Measurements from ENCODE around the gene PCLO. TPM values are rescaled to one million over a fixed set of nuclear protein-coding genes. Genes with fewer than 3 reads are reported as not detected.

The PCLO gene
- total RNA-seq, 1 donor from 2014 or later = 6.7 TPM

- no peak for TF ChIP-seq CTCF (conservative IDR thresholded peaks at IDR 0.05)
- peaks cover 4% of the 10 kb centered on the region for H3K4me1 Mint-ChIP-seq (ENCODE audit: unreplicated experiment)
- H3K9me3 Mint-ChIP-seq = no peaks in the 10 kb centered on the region
- no peak for DNase-seq (ENCODE audit: extremely low spot score, unreplicated experiment)
- H3K27ac Mint-ChIP-seq = no peak overlapping the region
- H3K36me3 Mint-ChIP-seq = no peaks in the 10 kb centered on the region
- no peaks in the 10 kb centered on the region for H3K27me3 Mint-ChIP-seq
- peak overlapping the region; percentile 29 for H3K4me3 Mint-ChIP-seq
Measured at GRCh38 chr7:83054472-83054871, 108.2 kb downstream of the PCLO start.

- no peak for TF ChIP-seq CTCF (conservative IDR thresholded peaks at IDR 0.05)
- H3K4me1 Mint-ChIP-seq (ENCODE audit: unreplicated experiment) = peaks cover 4% of the 10 kb centered on the region
- no peaks in the 10 kb centered on the region for H3K9me3 Mint-ChIP-seq
- H3K27ac Mint-ChIP-seq = peak overlapping the region; percentile 32
- DNase-seq (ENCODE audit: extremely low spot score, unreplicated experiment) = no peak
- H3K36me3 Mint-ChIP-seq = no peaks in the 10 kb centered on the region
- H3K4me3 Mint-ChIP-seq = peak overlapping the region; percentile 29
- H3K27me3 Mint-ChIP-seq = no peaks in the 10 kb centered on the region
Measured at GRCh38 chr7:83053965-83054364, 108.7 kb downstream of the PCLO start.

GRCh38 chr7:83040484-83040883 is 122.2 kb downstream of the PCLO start:
- H3K36me3 Mint-ChIP-seq = no peaks in the 10 kb centered on the region
- H3K27me3 Mint-ChIP-seq = no peaks in the 10 kb centered on the region
- H3K4me1 Mint-ChIP-seq (ENCODE audit: unreplicated experiment) = peaks cover 11% of the 10 kb centered on the region
- no peak overlapping the region for H3K27ac Mint-ChIP-seq
- no peak for DNase-seq (ENCODE audit: extremely low spot score, unreplicated experiment)
- TF ChIP-seq CTCF (conservative IDR thresholded peaks at IDR 0.05) = no peak
- H3K4me3 Mint-ChIP-seq = no peak overlapping the region
- peaks cover 3% of the 10 kb centered on the region for H3K9me3 Mint-ChIP-seq

GRCh38 chr7:83038787-83039186 is 123.9 kb downstream of the PCLO start:
- no peak for DNase-seq (ENCODE audit: extremely low spot score, unreplicated experiment)
- no peak overlapping the region for H3K4me3 Mint-ChIP-seq
- peaks cover 11% of the 10 kb centered on the region for H3K4me1 Mint-ChIP-seq (ENCODE audit: unreplicated experiment)
- no peak overlapping the region for H3K27ac Mint-ChIP-seq
- H3K36me3 Mint-ChIP-seq = no peaks in the 10 kb centered on the region
- no peaks in the 10 kb centered on the region for H3K27me3 Mint-ChIP-seq
- peaks cover 3% of the 10 kb centered on the region for H3K9me3 Mint-ChIP-seq
- TF ChIP-seq CTCF (conservative IDR thresholded peaks at IDR 0.05) = no peak

GRCh38 chr7:83036721-83037380 is 125.8 kb downstream of the PCLO start:
- peak overlapping the region; percentile 24 for H3K4me3 Mint-ChIP-seq
- DNase-seq (ENCODE audit: extremely low spot score, unreplicated experiment) = no peak
- no peak for TF ChIP-seq CTCF (conservative IDR thresholded peaks at IDR 0.05)
- no peaks in the 10 kb centered on the region for H3K36me3 Mint-ChIP-seq
- peaks cover 11% of the 10 kb centered on the region for H3K4me1 Mint-ChIP-seq (ENCODE audit: unreplicated experiment)
- H3K9me3 Mint-ChIP-seq = peaks cover 3% of the 10 kb centered on the region
- H3K27ac Mint-ChIP-seq = peak overlapping the region; percentile 79
- H3K27me3 Mint-ChIP-seq = no peaks in the 10 kb centered on the region

All from type B pancreatic cell (in vitro differentiated cells).